ENCODE measurements around the gene NHS. TPM values are rescaled to one million over a fixed set of nuclear protein-coding genes. Genes with fewer than 3 reads are reported as not detected.

Gene NHS
- total RNA-seq, result 4.1 and 7.7 TPM in 2 replicates

DNA sequence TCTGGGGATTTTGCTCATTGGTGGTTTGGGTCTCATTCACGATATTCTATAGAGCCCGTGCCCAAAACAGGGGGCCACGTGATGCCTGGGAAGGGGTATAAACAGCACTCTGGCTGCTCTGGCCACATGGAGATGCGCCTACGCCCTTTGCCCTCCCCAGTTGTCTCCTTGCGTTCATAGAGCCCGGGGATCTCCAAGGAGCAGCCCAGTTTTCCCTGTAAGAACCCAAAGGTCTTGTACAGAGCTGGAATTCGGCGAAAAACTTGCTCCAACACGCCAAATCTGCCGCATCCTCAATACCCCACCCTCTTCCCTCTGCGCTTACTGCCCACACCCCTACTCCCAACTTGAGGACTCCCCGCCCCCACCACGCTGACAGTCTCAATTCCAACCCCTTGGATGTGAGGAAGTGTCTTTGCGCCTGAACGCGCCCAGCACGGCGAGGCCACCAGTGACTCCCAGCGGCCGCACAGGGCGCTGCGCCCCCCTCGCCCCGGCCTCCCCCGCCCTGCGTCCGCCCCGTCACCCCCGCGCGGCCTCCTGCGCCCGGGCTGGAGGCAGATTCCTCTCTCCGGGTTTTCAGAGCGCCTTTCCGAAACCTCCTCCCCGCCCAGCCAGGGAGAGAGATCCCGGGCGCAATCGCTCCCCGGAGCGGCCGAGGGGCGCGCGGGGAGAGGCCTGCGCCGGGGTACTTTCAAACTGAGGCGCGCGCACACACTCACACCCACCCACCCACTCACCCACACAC, at the start of gene NHS:
Gene NHS (plus strand): TSS at position 582 of the 748 bp plus-strand sequence. CDS start 558 bp downstream, outside the sequence.

DNA sequence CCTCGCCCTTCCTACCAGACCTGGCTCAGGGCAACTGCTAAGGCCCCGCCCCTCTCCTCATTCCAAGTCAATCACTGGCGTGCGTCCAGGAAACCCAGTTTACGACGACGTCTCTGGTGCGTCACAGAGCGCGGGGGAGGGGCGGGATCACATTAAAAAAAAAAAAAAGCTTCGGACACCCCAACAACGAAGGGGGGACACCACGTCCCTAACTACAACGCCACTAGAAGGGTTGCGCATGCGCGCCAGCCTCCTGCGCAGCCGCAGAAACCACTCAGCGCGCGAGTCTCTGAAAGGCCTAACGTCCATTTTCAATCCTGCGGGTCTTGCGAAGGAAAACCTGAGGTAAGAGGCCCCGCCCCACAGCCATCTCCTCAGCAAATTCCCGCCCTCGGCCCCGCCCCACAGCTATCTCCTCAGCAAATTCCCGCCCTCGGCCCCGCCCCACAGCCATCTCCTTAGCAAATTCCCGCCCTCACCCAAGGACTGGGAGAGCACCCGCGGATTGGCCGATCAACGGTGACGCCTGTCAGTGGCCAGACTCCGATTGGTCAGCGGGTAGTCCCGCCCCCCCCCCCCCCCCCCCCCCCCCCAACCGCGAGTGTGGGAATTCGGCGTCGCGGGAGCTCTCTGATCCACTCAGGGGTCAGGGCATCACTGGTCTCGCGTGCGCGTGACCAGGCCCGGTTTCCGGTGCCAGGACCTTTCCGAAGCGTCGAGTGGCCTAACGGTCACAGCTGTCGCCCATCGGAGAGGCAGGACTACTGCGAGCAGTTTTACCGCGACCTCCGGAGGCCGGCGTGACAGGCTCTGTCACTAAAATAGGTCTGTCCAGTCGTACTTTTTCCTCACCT, 362.1 kb downstream of the NHS start, which contains the start of gene SCML1:
Gene SCML1 (plus strand): TSS at position 638 of the 854 bp plus-strand sequence. CDS start 6,694 bp downstream, outside the sequence.

All from mesangial cell (primary cell).